ENCODE data around the gene RNF144A.

- TF ChIP-seq POLR2A (IDR thresholded peaks at IDR 0.05) = no peak
- TF ChIP-seq, protein P1, sequence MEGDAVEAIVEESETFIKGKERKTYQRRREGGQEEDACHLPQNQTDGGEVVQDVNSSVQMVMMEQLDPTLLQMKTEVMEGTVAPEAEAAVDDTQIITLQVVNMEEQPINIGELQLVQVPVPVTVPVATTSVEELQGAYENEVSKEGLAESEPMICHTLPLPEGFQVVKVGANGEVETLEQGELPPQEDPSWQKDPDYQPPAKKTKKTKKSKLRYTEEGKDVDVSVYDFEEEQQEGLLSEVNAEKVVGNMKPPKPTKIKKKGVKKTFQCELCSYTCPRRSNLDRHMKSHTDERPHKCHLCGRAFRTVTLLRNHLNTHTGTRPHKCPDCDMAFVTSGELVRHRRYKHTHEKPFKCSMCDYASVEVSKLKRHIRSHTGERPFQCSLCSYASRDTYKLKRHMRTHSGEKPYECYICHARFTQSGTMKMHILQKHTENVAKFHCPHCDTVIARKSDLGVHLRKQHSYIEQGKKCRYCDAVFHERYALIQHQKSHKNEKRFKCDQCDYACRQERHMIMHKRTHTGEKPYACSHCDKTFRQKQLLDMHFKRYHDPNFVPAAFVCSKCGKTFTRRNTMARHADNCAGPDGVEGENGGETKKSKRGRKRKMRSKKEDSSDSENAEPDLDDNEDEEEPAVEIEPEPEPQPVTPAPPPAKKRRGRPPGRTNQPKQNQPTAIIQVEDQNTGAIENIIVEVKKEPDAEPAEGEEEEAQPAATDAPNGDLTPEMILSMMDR (IDR thresholded peaks at IDR 0.05) = no peak
- TF ChIP-seq POLR2AphosphoS5 (IDR thresholded peaks at IDR 0.05) = no peak
- TF ChIP-seq EP300 (IDR thresholded peaks at IDR 0.05) = no peak
These were observed 42.5 kb downstream of the RNF144A start for GRCh38 chr2:6959751-6960150.

Measured in stomach (tissue), 4 donors.